Astrocyte (in vitro differentiated cells and primary cell): ENCODE measurements around the gene RIMBP2. TPM values are rescaled to one million over a fixed set of nuclear protein-coding genes. Genes with fewer than 3 reads are reported as not detected.

Experiments used
- DNase-seq: peaks from one replicate; pipeline ENCODE4 v3.0.0-alpha.2; 2010; ENCODE audit warnings: low read depth
- FAIRE-seq: peaks from 2 replicates; lab custom pipeline; 2011; peaks lifted over from hg19 to GRCh38; lab: Jason Lieb, UNC
- H2AFZ ChIP-seq: 2 replicates; pipeline ENCODE4 v1.6.0; 2012; ENCODE audit warnings: low read depth, low read length, inconsistent platforms
- H3K27ac ChIP-seq: 2 replicates; pipeline ENCODE4 v1.5.1; 2011; ENCODE audit warnings: low read depth, low read length, inconsistent platforms
- H3K27me3 ChIP-seq: 2 replicates; pipeline ENCODE4 v1.6.0; 2011; ENCODE audit warnings: low read length, inconsistent platforms; ENCODE audit not compliant: insufficient read depth
- H3K36me3 ChIP-seq: 2 replicates; pipeline ENCODE4 v1.5.1; 2011; ENCODE audit warnings: low read length, inconsistent platforms; ENCODE audit not compliant: insufficient read depth
- H3K4me1 ChIP-seq: 2 replicates; pipeline ENCODE4 v1.5.1; 2011; ENCODE audit warnings: low read length, inconsistent platforms; ENCODE audit not compliant: insufficient read depth
- H3K4me2 ChIP-seq: 2 replicates; pipeline ENCODE4 v1.6.0; 2012; ENCODE audit warnings: low read length, inconsistent platforms
- H3K4me3 ChIP-seq: 2 replicates; pipeline ENCODE4 v1.5.1; 2011; ENCODE audit warnings: low read depth, mild to moderate bottlenecking, low read length, inconsistent platforms; ENCODE audit not compliant: insufficient read depth
- H3K79me2 ChIP-seq: 2 replicates; pipeline ENCODE4 v1.6.0; 2012; ENCODE audit warnings: mild to moderate bottlenecking, low read length, inconsistent platforms; ENCODE audit not compliant: insufficient read depth
- H3K9ac ChIP-seq: 2 replicates; pipeline ENCODE4 v1.6.0; 2012; ENCODE audit warnings: mild to moderate bottlenecking, low read length, inconsistent platforms
- H3K9me3 ChIP-seq: 2 replicates; pipeline ENCODE4 v1.5.1; 2012; ENCODE audit warnings: low read depth, mild to moderate bottlenecking, low read length, inconsistent platforms; ENCODE audit not compliant: insufficient read depth
- H4K20me1 ChIP-seq: 2 replicates; pipeline ENCODE4 v1.6.0; 2012; ENCODE audit warnings: low read length, inconsistent platforms; ENCODE audit not compliant: insufficient read depth
- H3K27ac Mint-ChIP-seq: one replicate; pipeline ENCODE4 v1.8.0; 2021; ENCODE audit warnings: mild to moderate bottlenecking, mixed read lengths; ENCODE audit not compliant: unreplicated experiment
- H3K27me3 Mint-ChIP-seq: one replicate; pipeline ENCODE4 v1.8.0; 2021; ENCODE audit warnings: low read depth, mixed read lengths; ENCODE audit not compliant: unreplicated experiment
- H3K36me3 Mint-ChIP-seq: one replicate; pipeline ENCODE4 v1.8.0; 2021; ENCODE audit warnings: low read depth, mixed read lengths; ENCODE audit not compliant: unreplicated experiment
- H3K4me1 Mint-ChIP-seq: one replicate; pipeline ENCODE4 v1.8.0; 2021; ENCODE audit warnings: low read depth, mixed read lengths; ENCODE audit not compliant: unreplicated experiment
- H3K4me3 Mint-ChIP-seq: one replicate; pipeline ENCODE4 v1.8.0; 2021; ENCODE audit warnings: mild to moderate bottlenecking, moderate library complexity, mixed read lengths; ENCODE audit not compliant: unreplicated experiment
- H3K9me3 Mint-ChIP-seq: one replicate; pipeline ENCODE4 v1.8.0; 2021; ENCODE audit warnings: mild to moderate bottlenecking, mixed read lengths; ENCODE audit not compliant: unreplicated experiment
- EZH2 ChIP-seq: IDR thresholded peaks from 2 replicates; pipeline ENCODE4 v1.6.1; 2012; ENCODE audit warnings: mild to moderate bottlenecking, low read length, inconsistent platforms; ENCODE audit not compliant: insufficient read depth
- total RNA-seq: library from RNA; stranded (reverse); gene quantifications from 2 replicates; pipeline ENCODE4 v1.2.1, GENCODE V29; 2021
- TF ChIP-seq, protein P1 (sequence below): IDR thresholded peaks from 2 replicates; pipeline ENCODE4 v1.5.1; 2011; ENCODE audit warnings: low read depth, mild to moderate bottlenecking, inconsistent platforms, low read length, moderate library complexity; ENCODE audit not compliant: insufficient read depth

The RIMBP2 gene
- total RNA-seq, 1 donor from 2014 or later: 2.2 TPM

DNA sequence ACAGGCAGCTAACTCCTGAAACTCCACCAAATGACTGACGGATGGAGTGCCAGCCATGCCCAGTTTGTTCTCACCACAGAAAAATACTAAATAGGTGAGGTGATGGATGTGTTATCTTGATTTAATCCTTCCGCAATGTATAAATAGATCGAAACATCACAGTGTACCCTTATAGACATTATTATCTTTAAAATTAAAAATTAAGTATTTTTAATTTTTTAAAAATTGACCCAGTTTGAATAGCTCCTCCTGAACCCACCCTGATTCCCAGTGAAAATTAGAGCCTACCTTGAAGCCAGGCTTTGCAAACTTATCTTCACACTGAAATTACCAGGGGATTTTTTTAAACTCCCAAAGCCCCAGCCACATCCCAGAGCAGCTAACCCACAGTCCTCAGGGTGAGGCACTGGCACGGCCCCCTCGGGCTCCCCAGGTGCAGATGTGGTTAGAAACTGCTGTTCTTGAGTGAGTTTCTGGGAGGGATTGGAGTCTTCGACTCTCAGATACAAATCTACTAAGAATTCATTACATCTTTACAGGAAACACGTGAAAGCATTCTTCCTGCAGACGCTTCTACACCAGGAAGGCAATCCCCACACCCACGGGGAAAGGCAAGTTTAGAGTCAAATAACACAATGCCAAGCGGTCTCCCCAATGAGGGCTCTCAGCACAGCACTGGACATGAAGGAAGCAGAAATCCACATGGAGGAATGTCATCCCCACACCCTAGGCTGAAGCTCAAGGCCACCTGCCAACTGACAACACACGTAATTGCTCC is 126.4 kb downstream of the RIMBP2 start:
- Histone ChIP-seq H3K79me2 (no peaks in the 10 kb centered on the region), H3K9ac (no peak overlapping the region), H3K27me3 (no peaks in the 10 kb centered on the region), H3K36me3 (no peaks in the 10 kb centered on the region), H3K4me3 (no peak overlapping the region), H3K4me2 (no peak overlapping the region), H3K27ac (no peak overlapping the region), H2AFZ (no peak overlapping the region), H3K4me1 (no peaks in the 10 kb centered on the region), H3K9me3 (peaks cover 5% of the 10 kb centered on the region), H4K20me1 (no peaks in the 10 kb centered on the region)
- Mint-ChIP-seq H3K36me3 (peaks cover 1% of the 10 kb centered on the region), H3K4me3 (no peak overlapping the region), H3K27ac (no peak overlapping the region), H3K9me3 (peaks cover 10% of the 10 kb centered on the region), H3K4me1 (no peaks in the 10 kb centered on the region), H3K27me3 (no peaks in the 10 kb centered on the region)
- DNase-seq: no peak
- TF ChIP-seq, protein P1, sequence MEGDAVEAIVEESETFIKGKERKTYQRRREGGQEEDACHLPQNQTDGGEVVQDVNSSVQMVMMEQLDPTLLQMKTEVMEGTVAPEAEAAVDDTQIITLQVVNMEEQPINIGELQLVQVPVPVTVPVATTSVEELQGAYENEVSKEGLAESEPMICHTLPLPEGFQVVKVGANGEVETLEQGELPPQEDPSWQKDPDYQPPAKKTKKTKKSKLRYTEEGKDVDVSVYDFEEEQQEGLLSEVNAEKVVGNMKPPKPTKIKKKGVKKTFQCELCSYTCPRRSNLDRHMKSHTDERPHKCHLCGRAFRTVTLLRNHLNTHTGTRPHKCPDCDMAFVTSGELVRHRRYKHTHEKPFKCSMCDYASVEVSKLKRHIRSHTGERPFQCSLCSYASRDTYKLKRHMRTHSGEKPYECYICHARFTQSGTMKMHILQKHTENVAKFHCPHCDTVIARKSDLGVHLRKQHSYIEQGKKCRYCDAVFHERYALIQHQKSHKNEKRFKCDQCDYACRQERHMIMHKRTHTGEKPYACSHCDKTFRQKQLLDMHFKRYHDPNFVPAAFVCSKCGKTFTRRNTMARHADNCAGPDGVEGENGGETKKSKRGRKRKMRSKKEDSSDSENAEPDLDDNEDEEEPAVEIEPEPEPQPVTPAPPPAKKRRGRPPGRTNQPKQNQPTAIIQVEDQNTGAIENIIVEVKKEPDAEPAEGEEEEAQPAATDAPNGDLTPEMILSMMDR: no peak
- no peak for TF ChIP-seq EZH2
- no peak for FAIRE-seq

DNA sequence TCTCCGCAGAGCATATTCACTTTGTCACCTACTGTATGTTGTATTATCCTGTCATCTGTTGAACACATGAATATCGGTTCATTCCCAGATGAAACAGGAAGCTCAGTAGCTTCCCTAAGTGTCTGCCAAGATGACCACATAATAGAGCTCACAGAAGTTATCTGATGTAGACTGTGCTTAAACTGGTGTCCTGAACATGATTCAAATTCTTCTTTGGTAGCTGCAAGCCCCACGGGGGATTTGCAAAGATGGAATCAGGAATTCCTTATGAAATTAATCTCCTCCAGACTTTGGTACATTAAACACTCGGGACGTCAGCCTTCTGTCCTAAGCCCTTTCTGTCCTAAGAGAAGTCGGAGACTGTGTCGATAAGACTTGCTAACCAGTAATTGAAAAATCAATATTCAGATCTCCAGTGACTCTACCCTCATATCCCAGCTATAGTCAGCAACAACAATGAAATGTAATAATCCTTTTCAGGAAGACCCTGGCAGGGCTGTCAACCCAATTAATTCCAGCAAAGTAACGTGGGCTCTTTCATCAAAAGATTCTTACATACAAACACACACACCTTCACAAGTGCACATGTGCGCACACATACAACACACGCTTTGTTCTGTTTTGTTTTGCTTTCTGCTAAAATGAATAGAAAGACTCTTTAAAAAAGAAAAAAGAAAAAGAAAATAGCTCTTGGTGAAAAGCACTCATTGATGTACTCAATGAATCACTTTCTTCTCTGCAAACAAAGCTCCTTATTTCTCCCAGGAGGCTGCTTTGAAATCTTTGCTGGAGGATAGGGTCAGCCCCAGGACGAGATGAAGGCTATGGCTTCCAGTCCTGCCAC is 127.2 kb downstream of the RIMBP2 start:
- Mint-ChIP-seq H3K27me3 (no peaks in the 10 kb centered on the region), H3K36me3 (peaks cover 1% of the 10 kb centered on the region), H3K4me1 (no peaks in the 10 kb centered on the region), H3K27ac (no peak overlapping the region), H3K4me3 (no peak overlapping the region), H3K9me3 (peaks cover 10% of the 10 kb centered on the region)
- Histone ChIP-seq H3K9ac (no peak overlapping the region), H3K27ac (no peak overlapping the region), H3K9me3 (peaks cover 10% of the 10 kb centered on the region), H3K79me2 (no peaks in the 10 kb centered on the region), H3K36me3 (no peaks in the 10 kb centered on the region), H3K4me2 (no peak overlapping the region), H3K27me3 (no peaks in the 10 kb centered on the region), H3K4me1 (no peaks in the 10 kb centered on the region), H2AFZ (no peak overlapping the region), H3K4me3 (no peak overlapping the region), H4K20me1 (no peaks in the 10 kb centered on the region)
- TF ChIP-seq EZH2: no peak
- TF ChIP-seq, protein P1: no peak
- no peak for FAIRE-seq
- DNase-seq: no peak
